ENCODE measurements around the gene KCNMA1. TPM values are rescaled to one million over a fixed set of nuclear protein-coding genes. Genes with fewer than 3 reads are reported as not detected.

The KCNMA1 gene
- total and polyA plus RNA-seq, 9 of the 15 experiments (the other 6 are each of a cell fraction or from before 2014, with no cell fraction given) = 0.01 to 0.95 (median 0.15) TPM; not detected in 4

GRCh38 chr10:77075926-77076325 lies 561.7 kb downstream of the KCNMA1 start:
- no TSS peak for BruUV-seq (replicated peaks)
- no peaks in the 10 kb centered on the region for H3K9me3 ChIP-seq (replicated peaks; ENCODE audit: control insufficient read depth, insufficient read depth, low read depth, low read length)
- no peaks in the 10 kb centered on the region for H3K36me3 ChIP-seq (ENCODE audit: control insufficient read depth, insufficient read depth, low read length)
- no peak overlapping the region for H3K4me3 ChIP-seq
- intact Hi-C loops (cut with micrococcal nuclease) (no loop called here), in situ Hi-C loops (cut with MboI) (no loop called here)
- no peaks in the 10 kb centered on the region for H3K9me1 ChIP-seq (ENCODE audit: control insufficient read depth, insufficient read depth, low read length)
- ChIA-PET POLR2A (interaction anchor here (0.9 to 1.0 kb wide), 2 partner anchors 9 to 34 kb away, joined by 4 to 6 read pairs; no protein-coding TSS in a partner anchor), CTCF (ENCODE audit: low intra/inter-chr PET ratio) (no interaction called here)
- no peak for ATAC-seq
- no peak overlapping the region for H3K27ac ChIP-seq (ENCODE audit: extremely low read depth, low read depth, low read length)
- TF ChIP-seq XRCC4 (IDR thresholded peaks at IDR 0.05; ENCODE audit: extremely low read depth, insufficient read depth, insufficient read length) (no peak), ZNF764 (CRISPR knock-in tag; IDR thresholded peaks at IDR 0.05; ENCODE audit: low read depth) (no peak), NFIC (IDR thresholded peaks at IDR 0.05) (no peak), ZNF347 (CRISPR knock-in tag; IDR thresholded peaks at IDR 0.05; ENCODE audit: low read depth) (no peak), LEF1 (IDR thresholded peaks at IDR 0.05) (no peak), ZBTB1 (CRISPR knock-in tag; IDR thresholded peaks at IDR 0.05; ENCODE audit: borderline replicate concordance, low read depth) (no peak), PTBP1 (IDR thresholded peaks at IDR 0.05; ENCODE audit: low read depth, low read length) (no peak), PRMT5 (CRISPR knock-in tag; IDR thresholded peaks at IDR 0.05) (no peak), ARNT (IDR thresholded peaks at IDR 0.05) (no peak), FOXA1 (IDR thresholded peaks at IDR 0.05; ENCODE audit: borderline replicate concordance) (no peak), STAT5B (CRISPR knock-in tag; IDR thresholded peaks at IDR 0.05) (no peak), ZNF140 (CRISPR knock-in tag; IDR thresholded peaks at IDR 0.05) (no peak), RAD21 (CRISPR knock-in tag; conservative IDR thresholded peaks at IDR 0.05 in 1 of 2, IDR thresholded peaks at IDR 0.05 in 1 of 2) (no peak), GTF2A2 (tag; IDR thresholded peaks at IDR 0.05) (no peak)
- TF ChIP-seq, protein P1, sequence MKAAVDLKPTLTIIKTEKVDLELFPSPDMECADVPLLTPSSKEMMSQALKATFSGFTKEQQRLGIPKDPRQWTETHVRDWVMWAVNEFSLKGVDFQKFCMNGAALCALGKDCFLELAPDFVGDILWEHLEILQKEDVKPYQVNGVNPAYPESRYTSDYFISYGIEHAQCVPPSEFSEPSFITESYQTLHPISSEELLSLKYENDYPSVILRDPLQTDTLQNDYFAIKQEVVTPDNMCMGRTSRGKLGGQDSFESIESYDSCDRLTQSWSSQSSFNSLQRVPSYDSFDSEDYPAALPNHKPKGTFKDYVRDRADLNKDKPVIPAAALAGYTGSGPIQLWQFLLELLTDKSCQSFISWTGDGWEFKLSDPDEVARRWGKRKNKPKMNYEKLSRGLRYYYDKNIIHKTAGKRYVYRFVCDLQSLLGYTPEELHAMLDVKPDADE (conservative IDR thresholded peaks at IDR 0.05; ENCODE audit: control insufficient read depth, low read depth, low read length) = no peak
- TF ChIP-seq, protein P2, sequence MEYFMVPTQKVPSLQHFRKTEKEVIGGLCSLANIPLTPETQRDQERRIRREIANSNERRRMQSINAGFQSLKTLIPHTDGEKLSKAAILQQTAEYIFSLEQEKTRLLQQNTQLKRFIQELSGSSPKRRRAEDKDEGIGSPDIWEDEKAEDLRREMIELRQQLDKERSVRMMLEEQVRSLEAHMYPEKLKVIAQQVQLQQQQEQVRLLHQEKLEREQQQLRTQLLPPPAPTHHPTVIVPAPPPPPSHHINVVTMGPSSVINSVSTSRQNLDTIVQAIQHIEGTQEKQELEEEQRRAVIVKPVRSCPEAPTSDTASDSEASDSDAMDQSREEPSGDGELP (CRISPR knock-in tag; IDR thresholded peaks at IDR 0.05; ENCODE audit: borderline replicate concordance) = no peak
- H3K9ac ChIP-seq (ENCODE audit: insufficient read depth in 1 of 2, low read depth in 2 of 2, low read length in 2 of 2) = no peak overlapping the region
- FAIRE-seq = no peak
- no peak overlapping the region for H2AFZ ChIP-seq (ENCODE audit: low read depth, low read length)
- no peaks in the 10 kb centered on the region for H4K20me1 ChIP-seq (replicated peaks; ENCODE audit: control insufficient read depth, insufficient read depth, low read length)
- peaks cover 0 to 22% of the 10 kb centered on the region in 2 experiments; a peak in 3 of 5 replicates for H3K27me3 ChIP-seq (ENCODE audit: control insufficient read depth in 2 of 2, insufficient read depth in 2 of 2, low read length in 2 of 2)
- H3K79me2 ChIP-seq (ENCODE audit: control insufficient read depth, insufficient read depth, low read length) = no peaks in the 10 kb centered on the region
- WGBS (ENCODE audit: insufficient coverage, low coverage, missing lambda C conversion rate) = 0% methylated on average over 2 of the region's 2 CpGs
- H3K4me2 ChIP-seq (ENCODE audit: insufficient read depth, low read length) = no peak overlapping the region
- DNase-seq (ENCODE audit: extremely low read depth in 1 of 4, low spot score in 3 of 4) = no peak
- no peaks in the 10 kb centered on the region for H3K4me1 ChIP-seq (replicated peaks in 1 of 2; ENCODE audit: control insufficient read depth in 2 of 2, insufficient read depth in 2 of 2, low read length in 2 of 2)
